ENCODE data around the gene CTBP1. TPM values are rescaled to one million over a fixed set of nuclear protein-coding genes. Genes with fewer than 3 reads are reported as not detected.

Gene CTBP1
- polyA plus RNA-seq, 1 donor from 2014 or later, result 325 TPM

DNA sequence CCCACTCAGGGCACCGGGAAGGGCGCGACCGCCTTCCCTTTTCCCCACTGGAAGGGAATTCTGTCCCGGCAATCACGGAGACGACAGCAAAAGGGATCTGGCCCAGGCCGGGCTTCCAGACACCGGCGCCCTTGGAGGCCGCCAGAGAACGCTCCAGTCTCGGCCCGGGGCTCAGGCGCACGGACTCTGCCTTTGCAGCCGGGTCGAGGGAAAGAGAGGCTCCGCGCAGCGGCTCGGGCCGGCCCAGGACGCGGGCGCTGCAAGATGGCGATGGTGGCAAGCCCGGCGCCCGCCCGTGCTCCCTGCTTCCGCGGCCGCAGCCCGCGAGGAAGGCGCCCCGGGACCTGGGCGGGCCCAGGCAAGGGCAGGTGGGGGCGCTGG is 1.1 kb downstream of the CTBP1 start:
- Histone ChIP-seq H3K36me3 (ENCODE audit: insufficient read depth, low read length) (peaks cover 6% of the 10 kb centered on the region), H3K9ac (ENCODE audit: low read length) (peak overlapping the region; percentile 97), H2AFZ (ENCODE audit: low read depth, low read length) (peak overlapping the region; percentile 27), H3F3A (ENCODE audit: insufficient read depth, low read length, poor library complexity, severe bottlenecking) (peaks cover 7% of the 10 kb centered on the region), H3K27ac (ENCODE audit: low read length) (peak overlapping the region; percentile 93), H3K9me3 (ENCODE audit: low read length) (no peaks in the 10 kb centered on the region), H3K4me2 (ENCODE audit: low read length) (peak overlapping the region; percentile 88), H4K20me1 (ENCODE audit: insufficient read depth) (peaks cover 22% of the 10 kb centered on the region), H3K79me2 (replicated peaks; ENCODE audit: insufficient read depth, low read length) (peaks cover 48% of the 10 kb centered on the region), H3K4me3 (ENCODE audit: low read length) (peak overlapping the region; percentile 96), H3K27me3 (ENCODE audit: insufficient read depth, low read depth, low read length) (no peaks in the 10 kb centered on the region), H3K9me2 (ENCODE audit: insufficient read depth, low read length) (no peaks in the 10 kb centered on the region)
- peak; percentile 30 for TF ChIP-seq SMC3 (conservative IDR thresholded peaks at IDR 0.05; ENCODE audit: poor library complexity)
- TF ChIP-seq, protein P1, sequence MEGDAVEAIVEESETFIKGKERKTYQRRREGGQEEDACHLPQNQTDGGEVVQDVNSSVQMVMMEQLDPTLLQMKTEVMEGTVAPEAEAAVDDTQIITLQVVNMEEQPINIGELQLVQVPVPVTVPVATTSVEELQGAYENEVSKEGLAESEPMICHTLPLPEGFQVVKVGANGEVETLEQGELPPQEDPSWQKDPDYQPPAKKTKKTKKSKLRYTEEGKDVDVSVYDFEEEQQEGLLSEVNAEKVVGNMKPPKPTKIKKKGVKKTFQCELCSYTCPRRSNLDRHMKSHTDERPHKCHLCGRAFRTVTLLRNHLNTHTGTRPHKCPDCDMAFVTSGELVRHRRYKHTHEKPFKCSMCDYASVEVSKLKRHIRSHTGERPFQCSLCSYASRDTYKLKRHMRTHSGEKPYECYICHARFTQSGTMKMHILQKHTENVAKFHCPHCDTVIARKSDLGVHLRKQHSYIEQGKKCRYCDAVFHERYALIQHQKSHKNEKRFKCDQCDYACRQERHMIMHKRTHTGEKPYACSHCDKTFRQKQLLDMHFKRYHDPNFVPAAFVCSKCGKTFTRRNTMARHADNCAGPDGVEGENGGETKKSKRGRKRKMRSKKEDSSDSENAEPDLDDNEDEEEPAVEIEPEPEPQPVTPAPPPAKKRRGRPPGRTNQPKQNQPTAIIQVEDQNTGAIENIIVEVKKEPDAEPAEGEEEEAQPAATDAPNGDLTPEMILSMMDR (IDR thresholded peaks at IDR 0.05; ENCODE audit: poor library complexity, severe bottlenecking), result no peak

DNA sequence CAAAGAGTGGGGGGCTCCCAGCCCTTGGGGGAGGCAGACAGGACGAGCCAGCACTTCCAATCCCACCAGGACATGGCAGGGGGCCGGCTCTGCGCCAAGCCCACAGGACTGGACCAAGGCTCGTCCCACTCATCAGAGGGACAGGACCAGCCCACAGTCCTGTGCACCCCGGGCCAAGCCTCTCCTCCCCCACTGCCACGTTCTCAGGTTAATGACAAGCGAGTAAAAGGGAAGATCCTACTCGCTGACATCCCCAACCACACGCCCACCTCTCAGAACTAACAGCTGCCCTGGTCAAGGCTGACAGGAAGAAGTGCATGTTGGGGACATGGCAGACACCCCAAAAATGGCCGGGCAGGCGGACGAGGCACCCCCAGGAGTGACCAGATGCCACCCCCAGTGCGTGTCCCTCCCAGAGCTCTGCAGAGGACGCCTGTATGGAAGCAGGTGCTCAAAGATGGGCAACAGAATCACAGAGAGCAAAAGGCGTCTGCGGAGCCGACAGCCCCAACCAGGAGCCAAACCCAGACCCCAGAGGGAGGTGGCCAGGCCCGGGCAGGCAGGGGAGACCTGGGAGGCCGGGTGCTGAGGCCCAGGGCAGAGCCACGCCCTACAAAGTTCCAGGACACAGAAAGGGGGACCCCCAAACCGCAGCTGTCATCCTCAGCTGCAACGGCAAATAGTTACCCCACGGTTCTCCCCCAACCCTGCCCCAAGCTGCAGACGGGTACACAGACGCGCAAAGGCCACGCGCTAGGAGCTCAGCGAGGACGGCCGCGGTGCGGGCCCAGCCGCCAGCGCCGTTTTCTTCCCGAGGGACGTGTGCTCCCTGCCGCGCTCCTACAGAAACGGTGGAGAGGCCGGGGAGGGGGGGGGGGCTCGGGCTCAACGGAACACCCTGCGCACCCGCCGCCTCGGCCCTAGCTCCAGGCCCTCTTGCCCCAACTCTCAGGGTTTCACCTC is 1.7 kb downstream of the CTBP1 start:
- Histone ChIP-seq H3K4me3 (ENCODE audit: low read length) (peak overlapping the region; percentile 96), H3F3A (ENCODE audit: insufficient read depth, low read length, poor library complexity, severe bottlenecking) (peaks cover 7% of the 10 kb centered on the region), H4K20me1 (ENCODE audit: insufficient read depth) (peaks cover 29% of the 10 kb centered on the region), H3K9me2 (ENCODE audit: insufficient read depth, low read length) (no peaks in the 10 kb centered on the region), H2AFZ (ENCODE audit: low read depth, low read length) (peak overlapping the region; percentile 27), H3K27me3 (ENCODE audit: insufficient read depth, low read depth, low read length) (no peaks in the 10 kb centered on the region), H3K79me2 (replicated peaks; ENCODE audit: insufficient read depth, low read length) (peaks cover 55% of the 10 kb centered on the region), H3K4me2 (ENCODE audit: low read length) (peak overlapping the region; percentile 88), H3K9ac (ENCODE audit: low read length) (peak overlapping the region; percentile 97), H3K9me3 (ENCODE audit: low read length) (no peaks in the 10 kb centered on the region), H3K36me3 (ENCODE audit: insufficient read depth, low read length) (peaks cover 6% of the 10 kb centered on the region), H3K27ac (ENCODE audit: low read length) (peak overlapping the region; percentile 93)
- TF ChIP-seq POLR2AphosphoS5 (IDR thresholded peaks at IDR 0.05) (no peak), EP300 (conservative IDR thresholded peaks at IDR 0.05; ENCODE audit: poor library complexity, severe bottlenecking) (no peak), MXI1 (conservative IDR thresholded peaks at IDR 0.05; ENCODE audit: poor library complexity, severe bottlenecking) (no peak), RAD21 (conservative IDR thresholded peaks at IDR 0.05) (no peak), EZH2 (IDR thresholded peaks at IDR 0.05; ENCODE audit: borderline replicate concordance, insufficient read depth, low read length, poor library complexity, severe bottlenecking) (no peak), TAF1 (IDR thresholded peaks at IDR 0.05; ENCODE audit: low read depth) (no peak), SMC3 (conservative IDR thresholded peaks at IDR 0.05; ENCODE audit: poor library complexity) (no peak)
- TF ChIP-seq, protein P1 (IDR thresholded peaks at IDR 0.05; ENCODE audit: poor library complexity, severe bottlenecking), result no peak
- TF ChIP-seq, protein P2, sequence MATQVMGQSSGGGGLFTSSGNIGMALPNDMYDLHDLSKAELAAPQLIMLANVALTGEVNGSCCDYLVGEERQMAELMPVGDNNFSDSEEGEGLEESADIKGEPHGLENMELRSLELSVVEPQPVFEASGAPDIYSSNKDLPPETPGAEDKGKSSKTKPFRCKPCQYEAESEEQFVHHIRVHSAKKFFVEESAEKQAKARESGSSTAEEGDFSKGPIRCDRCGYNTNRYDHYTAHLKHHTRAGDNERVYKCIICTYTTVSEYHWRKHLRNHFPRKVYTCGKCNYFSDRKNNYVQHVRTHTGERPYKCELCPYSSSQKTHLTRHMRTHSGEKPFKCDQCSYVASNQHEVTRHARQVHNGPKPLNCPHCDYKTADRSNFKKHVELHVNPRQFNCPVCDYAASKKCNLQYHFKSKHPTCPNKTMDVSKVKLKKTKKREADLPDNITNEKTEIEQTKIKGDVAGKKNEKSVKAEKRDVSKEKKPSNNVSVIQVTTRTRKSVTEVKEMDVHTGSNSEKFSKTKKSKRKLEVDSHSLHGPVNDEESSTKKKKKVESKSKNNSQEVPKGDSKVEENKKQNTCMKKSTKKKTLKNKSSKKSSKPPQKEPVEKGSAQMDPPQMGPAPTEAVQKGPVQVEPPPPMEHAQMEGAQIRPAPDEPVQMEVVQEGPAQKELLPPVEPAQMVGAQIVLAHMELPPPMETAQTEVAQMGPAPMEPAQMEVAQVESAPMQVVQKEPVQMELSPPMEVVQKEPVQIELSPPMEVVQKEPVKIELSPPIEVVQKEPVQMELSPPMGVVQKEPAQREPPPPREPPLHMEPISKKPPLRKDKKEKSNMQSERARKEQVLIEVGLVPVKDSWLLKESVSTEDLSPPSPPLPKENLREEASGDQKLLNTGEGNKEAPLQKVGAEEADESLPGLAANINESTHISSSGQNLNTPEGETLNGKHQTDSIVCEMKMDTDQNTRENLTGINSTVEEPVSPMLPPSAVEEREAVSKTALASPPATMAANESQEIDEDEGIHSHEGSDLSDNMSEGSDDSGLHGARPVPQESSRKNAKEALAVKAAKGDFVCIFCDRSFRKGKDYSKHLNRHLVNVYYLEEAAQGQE (IDR thresholded peaks at IDR 0.05; ENCODE audit: borderline replicate concordance), result no peak
